Muscle of leg (tissue), 11 donors: ENCODE measurements around the gene SLC12A2. TPM values are rescaled to one million over a fixed set of nuclear protein-coding genes. Genes with fewer than 3 reads are reported as not detected.

Experiments
- DNase-seq: peaks from one replicate; pipeline ENCODE4 v3.0.0; 2013
- H3K27ac ChIP-seq: one replicate; pipeline ENCODE4 v1.5.1; 2013; ENCODE audit warnings: mild to moderate bottlenecking, low read length, control low read depth
- H3K27me3 ChIP-seq: one replicate; pipeline ENCODE4 v1.6.1; 2013; ENCODE audit warnings: low read length; ENCODE audit not compliant: control insufficient read depth, insufficient read depth
- H3K36me3 ChIP-seq: one replicate; pipeline ENCODE4 v1.6.1; 2013; ENCODE audit warnings: low read length; ENCODE audit not compliant: control insufficient read depth, insufficient read depth
- H3K4me1 ChIP-seq: one replicate; pipeline ENCODE4 v1.6.1; 2013; ENCODE audit warnings: low read length; ENCODE audit not compliant: control insufficient read depth, insufficient read depth
- H3K4me3 ChIP-seq: one replicate; pipeline ENCODE4 v1.5.1; 2013; ENCODE audit warnings: low read length, control low read depth
- H3K9me3 ChIP-seq: replicated peaks from 2 replicates; pipeline ENCODE4 v1.6.1; 2013; ENCODE audit warnings: low read depth, low read length; ENCODE audit not compliant: control insufficient read depth
- WGBS: methylation state at CpG from one replicate; pipeline ENCODE4 v1.1.5; 2013; ENCODE audit warnings: missing lambda C conversion rate; ENCODE audit not compliant: insufficient coverage; 5-methylcytosine and 5-hydroxymethylcytosine counted together
- polyA plus RNA-seq, 8 donors: library from polyadenylated mRNA; unstranded; fragments of 120-200 nt; gene quantifications; one replicate each; pipeline versions ENCODE4 v1.2.1 to v1.2.3, GENCODE V29; 2013; ENCODE audit warnings: inconsistent platforms in 1 of 8, low replicate concordance in 1 of 8; ENCODE audit not compliant: insufficient read length in 8 of 8, insufficient read depth in 1 of 8
- total RNA-seq: library from RNA; stranded (reverse); fragments of 120-200 nt; gene quantifications from one replicate; pipeline ENCODE4 v1.2.4, GENCODE V29; 2013

The SLC12A2 gene
- total and polyA plus RNA-seq, 9 donors, result 13.7 to 29.1 (median 21.7) TPM

GRCh38 chr5:128155776-128156175, 72.2 kb downstream of the SLC12A2 start:
- no peaks in the 10 kb centered on the region for H3K9me3 ChIP-seq
- no peak for DNase-seq
- H3K36me3 ChIP-seq, result peaks cover 9% of the 10 kb centered on the region
- H3K4me3 ChIP-seq, result no peak overlapping the region
- no peaks in the 10 kb centered on the region for H3K27me3 ChIP-seq
- no peak overlapping the region for H3K27ac ChIP-seq
- no peaks in the 10 kb centered on the region for H3K4me1 ChIP-seq

GRCh38 chr5:128156521-128156920, 73.0 kb downstream of the SLC12A2 start:
- DNase-seq, result no peak
- peaks cover 9% of the 10 kb centered on the region for H3K36me3 ChIP-seq
- H3K27me3 ChIP-seq, result no peaks in the 10 kb centered on the region
- H3K4me1 ChIP-seq, result no peaks in the 10 kb centered on the region
- H3K9me3 ChIP-seq, result no peaks in the 10 kb centered on the region
- no peak overlapping the region for H3K27ac ChIP-seq
- WGBS, result 100% methylated on average over 2 of the region's 3 CpGs
- no peak overlapping the region for H3K4me3 ChIP-seq

- H3K9me3 ChIP-seq, result no peaks in the 10 kb centered on the region
- H3K27me3 ChIP-seq, result no peaks in the 10 kb centered on the region
- H3K4me3 ChIP-seq, result no peak overlapping the region
- no CpG with 5 or more reads among the region's 3 CpGs for WGBS
- no peak for DNase-seq
- H3K27ac ChIP-seq, result no peak overlapping the region
- H3K36me3 ChIP-seq, result peaks cover 15% of the 10 kb centered on the region
- no peaks in the 10 kb centered on the region for H3K4me1 ChIP-seq
These were observed 74.8 kb downstream of the SLC12A2 start for GRCh38 chr5:128158342-128158741.

- Histone ChIP-seq H3K27me3 (no peaks in the 10 kb centered on the region), H3K9me3 (no peaks in the 10 kb centered on the region), H3K4me3 (no peak overlapping the region), H3K36me3 (peaks cover 10% of the 10 kb centered on the region), H3K4me1 (no peaks in the 10 kb centered on the region), H3K27ac (no peak overlapping the region)
- WGBS, result no CpG with 5 or more reads among the region's 2 CpGs
- DNase-seq, result no peak
These were observed 80.4 kb downstream of the SLC12A2 start for GRCh38 chr5:128163991-128164390.

- H3K27ac ChIP-seq, result no peak overlapping the region
- no peak overlapping the region for H3K4me3 ChIP-seq
- no peaks in the 10 kb centered on the region for H3K9me3 ChIP-seq
- DNase-seq, result no peak
- WGBS, result no CpG with 5 or more reads among the region's 2 CpGs
- no peaks in the 10 kb centered on the region for H3K4me1 ChIP-seq
- H3K27me3 ChIP-seq, result no peaks in the 10 kb centered on the region
- no peaks in the 10 kb centered on the region for H3K36me3 ChIP-seq
These were observed 85.9 kb downstream of the SLC12A2 start for GRCh38 chr5:128169401-128170017.

GRCh38 chr5:128172102-128172501, 88.5 kb downstream of the SLC12A2 start:
- Histone ChIP-seq H3K27me3 (no peaks in the 10 kb centered on the region), H3K4me1 (no peaks in the 10 kb centered on the region), H3K36me3 (no peaks in the 10 kb centered on the region), H3K27ac (no peak overlapping the region), H3K4me3 (no peak overlapping the region), H3K9me3 (no peaks in the 10 kb centered on the region)
- no CpG with 5 or more reads among the region's 1 CpG for WGBS
- DNase-seq, result no peak

- Histone ChIP-seq H3K36me3 (peaks cover 4% of the 10 kb centered on the region), H3K27ac (no peak overlapping the region), H3K27me3 (no peaks in the 10 kb centered on the region), H3K4me3 (no peak overlapping the region), H3K9me3 (no peaks in the 10 kb centered on the region), H3K4me1 (no peaks in the 10 kb centered on the region)
- WGBS, result 71% methylated on average over 2 of the region's 2 CpGs
- DNase-seq, result no peak
These were observed 91.4 kb downstream of the SLC12A2 start for GRCh38 chr5:128174951-128175350.

GRCh38 chr5:128192368-128192767, 108.8 kb downstream of the SLC12A2 start:
- Histone ChIP-seq H3K36me3 (no peaks in the 10 kb centered on the region), H3K27me3 (no peaks in the 10 kb centered on the region), H3K4me3 (no peak overlapping the region), H3K9me3 (no peaks in the 10 kb centered on the region), H3K4me1 (no peaks in the 10 kb centered on the region), H3K27ac (no peak overlapping the region)
- 88% methylated on average over 1 of the region's 2 CpGs for WGBS
- no peak for DNase-seq

GRCh38 chr5:128193665-128194390, 110.3 kb downstream of the SLC12A2 start:
- peaks cover 3% of the 10 kb centered on the region for H3K4me1 ChIP-seq
- no peak overlapping the region for H3K4me3 ChIP-seq
- no CpG with 5 or more reads among the region's 3 CpGs for WGBS
- no peak overlapping the region for H3K27ac ChIP-seq
- H3K36me3 ChIP-seq, result no peaks in the 10 kb centered on the region
- no peak for DNase-seq
- H3K27me3 ChIP-seq, result no peaks in the 10 kb centered on the region
- H3K9me3 ChIP-seq, result no peaks in the 10 kb centered on the region

- H3K27ac ChIP-seq, result no peak overlapping the region
- no CpG with 5 or more reads among the region's 1 CpG for WGBS
- no peaks in the 10 kb centered on the region for H3K36me3 ChIP-seq
- no peaks in the 10 kb centered on the region for H3K27me3 ChIP-seq
- no peak overlapping the region for H3K4me3 ChIP-seq
- peak; percentile 21 for DNase-seq
- H3K4me1 ChIP-seq, result peaks cover 5% of the 10 kb centered on the region
- H3K9me3 ChIP-seq, result no peaks in the 10 kb centered on the region
These were observed 111.8 kb downstream of the SLC12A2 start for GRCh38 chr5:128195316-128195715.
